HG03342 (cell line): ENCODE results near the gene TAS2R16.
"Not testable (repeated sequence)": the region's sequence is repeated elsewhere in the genome, so short reads cannot be mapped to it uniquely, and the experiment has no call there.

Experiments
- ATAC-seq: cut with Tn5 transposase; IDR thresholded peaks from one replicate; pipeline ENCODE4 v1.9.1; 2021; ENCODE audit warnings: mild to moderate bottlenecking, moderate library complexity; ENCODE audit not compliant: unreplicated experiment

The TAS2R16 gene

GRCh38 chr7:122974229-122974628 lies 21.3 kb downstream of the TAS2R16 start:
- ATAC-seq, result no peak

GRCh38 chr7:122972056-122972455 lies 23.4 kb downstream of the TAS2R16 start:
- ATAC-seq, result no peak

- no peak for ATAC-seq
Observed at GRCh38 chr7:122970740-122971725, 24.5 kb downstream of the TAS2R16 start.

- no peak for ATAC-seq
Observed at GRCh38 chr7:122968389-122968788, 27.1 kb downstream of the TAS2R16 start.

- no peak for ATAC-seq
Observed at GRCh38 chr7:122965306-122965705, 30.2 kb downstream of the TAS2R16 start.

GRCh38 chr7:122953678-122954077 lies 41.8 kb downstream of the TAS2R16 start:
- ATAC-seq, result not testable (repeated sequence)

GRCh38 chr7:122951006-122951405 lies 44.5 kb downstream of the TAS2R16 start:
- no peak for ATAC-seq

- ATAC-seq, result no peak
Observed at GRCh38 chr7:122949186-122949585, 46.3 kb downstream of the TAS2R16 start.
